GM21529 (cell line): ENCODE results near the gene NOSIP.

Source experiments
- ATAC-seq: cut with Tn5 transposase; IDR thresholded peaks from one replicate; pipeline ENCODE4 v1.9.1; 2021; ENCODE audit not compliant: unreplicated experiment

Gene NOSIP

DNA sequence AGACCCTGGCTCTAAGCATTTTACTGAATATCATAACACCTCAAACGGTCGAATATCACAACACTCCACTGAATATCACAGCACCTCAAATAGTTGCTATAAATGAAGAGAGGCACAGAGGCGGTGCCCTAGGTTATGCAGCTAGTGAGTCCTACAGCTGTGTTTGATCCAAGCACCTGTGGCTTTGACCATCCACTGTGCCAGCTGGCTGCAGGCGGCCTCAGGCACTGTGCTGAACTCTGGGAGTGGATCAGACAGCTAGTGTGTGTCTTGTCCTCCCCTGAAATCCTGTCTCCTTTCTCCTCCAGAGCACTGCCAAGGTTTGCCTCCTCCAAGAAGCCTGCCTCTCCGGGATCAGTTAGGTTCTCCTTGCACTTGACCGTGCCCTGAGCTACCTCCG is 7.3 kb downstream of the NOSIP start:
- ATAC-seq: no peak

DNA sequence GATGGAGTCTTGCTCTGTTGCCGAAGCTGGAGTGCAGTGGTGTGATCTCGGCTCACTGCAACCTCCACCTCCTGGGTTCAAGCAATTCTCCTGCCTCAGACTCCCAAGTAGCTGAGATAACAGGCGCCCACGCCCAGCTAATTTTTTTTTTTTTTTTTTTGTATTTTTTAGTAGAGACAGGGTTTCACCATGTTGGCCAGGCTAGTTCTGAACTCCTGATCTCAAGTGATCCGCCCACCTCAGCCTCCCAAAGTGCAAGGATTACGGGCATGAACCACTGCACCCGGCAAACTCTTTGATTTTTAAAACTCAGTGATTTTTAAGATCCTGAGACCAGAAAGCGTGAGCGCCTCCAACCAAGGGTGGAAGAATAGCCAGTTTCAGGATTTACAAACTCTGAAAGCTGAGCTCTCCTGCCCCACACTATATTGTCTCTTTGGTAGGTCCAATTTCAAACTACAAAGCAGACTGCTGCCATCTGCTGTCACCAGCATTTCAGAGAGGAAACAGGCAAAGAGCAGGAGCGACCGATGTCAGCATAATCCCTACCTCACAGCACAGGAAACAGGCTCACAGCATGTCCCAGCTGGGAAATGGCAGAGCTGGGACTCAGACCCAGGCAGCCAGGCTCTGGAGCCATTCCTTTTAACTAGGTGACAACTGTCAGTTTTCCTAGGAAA is 9.2 kb downstream of the NOSIP start:
- ATAC-seq: no peak

DNA sequence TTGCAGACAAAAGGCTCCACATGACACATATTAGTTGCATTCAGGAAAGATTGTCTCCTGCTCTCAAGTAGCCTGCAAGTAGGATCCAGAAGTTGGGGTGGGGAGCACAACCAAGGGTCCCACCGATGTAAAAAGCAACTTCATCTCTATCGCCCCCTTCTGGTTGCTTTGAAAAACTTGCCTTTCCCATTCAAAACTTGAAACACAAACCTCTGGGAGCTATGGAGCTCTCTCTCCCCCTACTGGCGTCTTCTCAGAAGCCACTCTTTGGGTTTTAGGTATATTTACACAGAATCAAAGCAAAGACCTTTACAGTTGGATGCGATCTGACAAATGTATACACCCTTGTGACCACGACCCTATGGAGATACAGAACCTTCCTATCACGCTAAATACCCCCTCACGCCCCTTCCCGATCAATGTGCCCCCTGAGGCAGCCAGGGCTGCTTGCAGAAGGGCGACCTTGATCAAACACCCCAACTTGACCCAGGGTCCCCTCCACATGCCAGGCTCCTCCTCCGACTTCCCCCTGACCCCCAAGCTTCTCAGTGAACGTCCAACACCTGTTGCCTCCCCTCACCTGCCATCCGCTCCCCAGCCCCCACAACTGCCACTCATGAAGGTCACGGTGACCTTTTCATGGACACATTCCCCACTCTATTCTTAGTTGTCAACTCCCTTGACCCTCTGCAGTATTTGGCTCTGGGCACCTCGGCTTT is 10.1 kb downstream of the NOSIP start:
- ATAC-seq: no peak

DNA sequence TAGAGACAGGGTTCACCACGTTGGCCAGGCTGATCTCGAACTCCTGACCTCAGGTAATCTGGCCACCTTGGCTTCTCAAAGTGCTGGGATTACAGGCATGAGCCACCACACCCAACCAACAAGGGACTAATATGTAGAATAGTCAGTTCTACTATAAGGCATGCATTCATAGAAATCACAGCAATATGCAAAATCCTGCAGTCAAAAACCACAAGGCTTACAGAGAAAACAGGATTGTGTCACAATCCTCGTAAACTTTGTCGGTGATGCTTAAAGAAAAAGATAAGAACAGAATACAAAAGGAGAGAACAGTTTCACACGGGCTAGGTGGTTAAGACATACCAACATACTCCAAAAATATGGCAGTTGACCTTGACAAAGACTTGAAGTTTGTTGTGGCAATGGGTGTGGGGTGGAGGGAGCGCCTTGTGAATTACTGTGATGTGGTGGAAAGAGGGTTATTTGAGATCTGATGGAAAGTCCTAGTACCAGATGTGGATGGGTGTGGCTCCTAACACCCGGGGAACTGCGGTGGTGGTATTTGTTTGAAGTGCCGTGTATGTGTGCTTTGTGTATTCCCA is 12.4 kb downstream of the NOSIP start:
- ATAC-seq: no peak

DNA sequence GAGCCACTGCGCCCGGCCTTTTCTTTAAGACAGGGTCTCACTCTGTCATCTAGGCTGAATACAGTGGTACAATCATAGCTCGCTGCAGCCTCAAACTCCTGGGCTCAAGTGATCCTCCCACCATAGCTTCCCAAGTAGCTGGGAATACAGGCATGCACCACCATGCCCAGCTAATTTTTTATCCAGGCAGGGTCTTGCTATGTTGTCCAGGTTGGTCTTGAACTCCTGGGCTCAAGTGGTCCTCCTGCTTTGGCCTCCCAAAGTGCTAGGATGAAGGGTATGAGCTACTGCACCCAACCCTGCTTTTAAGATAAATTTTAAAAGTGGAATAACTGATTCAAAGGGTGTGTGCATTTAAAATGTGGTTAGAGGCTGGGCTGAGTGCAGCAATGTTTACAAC is 14.1 kb downstream of the NOSIP start:
- no peak for ATAC-seq

DNA sequence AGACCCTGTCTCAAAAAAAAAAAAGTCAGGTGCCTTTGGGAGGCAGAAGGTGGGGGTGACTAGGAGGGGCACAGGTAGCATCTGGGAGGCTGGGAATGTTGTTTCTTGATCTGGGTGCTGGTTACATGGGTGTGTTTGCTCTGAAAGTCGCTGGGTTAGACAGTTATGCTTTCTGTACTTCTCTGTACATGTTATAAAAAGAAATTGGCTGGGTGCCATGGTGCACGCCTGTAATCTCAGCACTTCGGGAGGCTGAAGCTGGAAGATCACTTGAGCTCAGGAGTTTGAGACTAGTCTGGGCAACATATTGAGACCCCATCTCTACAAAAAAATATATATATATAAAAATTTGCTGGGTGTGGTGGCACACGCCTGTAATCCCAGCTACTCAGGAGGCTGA is 15.1 kb downstream of the NOSIP start:
- no peak for ATAC-seq

DNA sequence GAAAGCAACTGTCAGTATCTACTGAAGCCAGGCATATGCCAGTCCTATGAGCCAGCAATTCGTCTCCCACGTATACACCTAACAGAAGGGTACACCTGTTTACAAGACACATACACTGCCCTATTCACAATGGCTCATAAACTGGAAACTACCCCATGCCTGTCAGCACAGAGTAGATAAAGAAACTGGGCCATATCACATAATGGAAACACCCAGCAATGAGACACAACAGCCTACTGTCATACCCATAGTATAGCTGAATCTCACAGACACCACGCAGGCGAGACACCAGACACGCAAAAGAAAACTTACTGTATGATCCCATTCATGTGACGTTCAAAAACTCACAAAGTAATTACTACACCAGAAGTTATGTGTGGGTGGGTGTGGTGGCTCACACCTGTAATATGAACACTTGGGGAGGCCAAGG is 15.7 kb downstream of the NOSIP start:
- no peak for ATAC-seq

DNA sequence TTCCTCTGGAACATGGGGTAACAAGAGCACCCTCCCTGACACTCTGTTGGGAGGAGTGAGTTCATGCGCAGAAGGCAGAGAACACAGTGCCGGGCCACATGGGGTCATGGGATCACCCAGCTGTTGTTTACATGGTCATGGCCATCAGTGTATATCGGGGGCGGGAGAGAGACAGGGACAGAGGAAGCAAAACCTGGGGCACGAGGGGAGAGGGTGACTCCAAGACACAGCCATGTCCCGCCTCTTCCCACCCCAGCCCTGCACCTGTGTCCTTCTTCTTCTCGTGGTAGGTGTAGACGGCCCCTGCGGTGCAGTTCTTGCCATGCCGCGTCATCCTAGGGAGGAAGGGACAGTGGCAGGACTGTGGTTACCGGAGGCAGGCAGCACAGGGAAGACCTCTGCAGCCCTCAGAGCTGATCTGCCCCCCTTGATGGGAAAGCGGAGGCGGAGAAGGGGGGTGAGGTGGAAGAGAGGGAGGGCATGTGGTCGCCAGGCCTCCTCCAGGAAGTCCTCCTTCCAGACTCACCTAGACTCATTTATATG is 19.9 kb downstream of the NOSIP start:
- ATAC-seq: no peak

DNA sequence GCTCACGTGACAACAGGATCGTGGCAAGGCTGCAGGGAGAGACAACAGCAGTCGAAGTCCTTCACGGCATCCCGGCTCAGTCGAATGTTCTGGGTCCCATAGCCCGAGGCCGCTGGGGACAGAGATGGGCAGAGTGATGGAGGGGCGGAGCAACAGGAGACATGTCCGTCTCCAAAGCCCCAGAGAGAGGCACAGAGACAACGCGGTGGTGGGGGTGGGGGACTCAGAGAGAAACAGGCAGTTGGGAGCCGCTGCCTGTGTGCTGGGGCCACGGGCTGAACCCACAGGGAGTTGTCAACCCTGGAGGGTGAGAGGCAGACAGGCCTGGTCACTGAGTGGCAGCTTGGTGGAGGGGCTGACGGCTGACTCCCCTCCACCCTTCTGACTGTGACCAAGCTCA is 20.4 kb downstream of the NOSIP start:
- no peak for ATAC-seq

DNA sequence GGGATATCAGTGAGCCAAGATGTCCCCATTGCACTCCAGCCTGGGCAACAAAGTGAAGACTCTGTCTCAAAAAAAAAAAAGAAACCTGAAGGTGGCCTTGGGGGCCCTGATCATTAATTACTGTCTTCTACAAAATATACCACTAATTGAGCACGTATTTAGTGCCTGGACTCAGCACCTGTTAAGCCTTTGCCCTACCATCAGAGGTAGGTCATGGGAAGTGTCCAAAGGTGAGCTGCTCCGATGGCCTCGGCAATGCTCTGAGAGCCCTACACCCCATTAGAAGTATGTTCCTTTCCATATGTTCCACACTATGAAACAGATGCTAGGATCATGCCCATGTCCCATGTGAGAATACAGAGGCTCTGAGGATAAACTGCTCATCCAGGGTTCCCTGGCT is 20.9 kb downstream of the NOSIP start:
- ATAC-seq: no peak

DNA sequence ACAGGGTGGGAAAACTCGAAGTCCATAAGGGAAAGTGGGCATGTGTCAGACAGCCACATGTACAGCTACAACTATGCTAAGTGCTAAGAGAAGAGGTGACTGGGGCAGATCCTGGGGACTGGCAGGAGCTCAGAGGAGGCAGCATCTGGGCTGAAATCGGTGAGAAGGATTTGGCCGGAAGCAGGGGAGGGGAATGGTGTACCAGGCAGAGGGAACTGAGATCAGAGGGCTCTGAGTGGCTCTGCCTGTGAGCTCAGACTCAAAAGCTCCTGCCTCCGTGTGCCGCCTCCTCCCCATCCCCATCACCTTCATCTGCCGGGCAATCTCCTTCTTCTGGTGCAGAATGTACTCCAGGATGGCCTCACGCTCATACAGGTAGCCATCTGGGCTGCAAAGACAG is 21.8 kb downstream of the NOSIP start:
- ATAC-seq: no peak

DNA sequence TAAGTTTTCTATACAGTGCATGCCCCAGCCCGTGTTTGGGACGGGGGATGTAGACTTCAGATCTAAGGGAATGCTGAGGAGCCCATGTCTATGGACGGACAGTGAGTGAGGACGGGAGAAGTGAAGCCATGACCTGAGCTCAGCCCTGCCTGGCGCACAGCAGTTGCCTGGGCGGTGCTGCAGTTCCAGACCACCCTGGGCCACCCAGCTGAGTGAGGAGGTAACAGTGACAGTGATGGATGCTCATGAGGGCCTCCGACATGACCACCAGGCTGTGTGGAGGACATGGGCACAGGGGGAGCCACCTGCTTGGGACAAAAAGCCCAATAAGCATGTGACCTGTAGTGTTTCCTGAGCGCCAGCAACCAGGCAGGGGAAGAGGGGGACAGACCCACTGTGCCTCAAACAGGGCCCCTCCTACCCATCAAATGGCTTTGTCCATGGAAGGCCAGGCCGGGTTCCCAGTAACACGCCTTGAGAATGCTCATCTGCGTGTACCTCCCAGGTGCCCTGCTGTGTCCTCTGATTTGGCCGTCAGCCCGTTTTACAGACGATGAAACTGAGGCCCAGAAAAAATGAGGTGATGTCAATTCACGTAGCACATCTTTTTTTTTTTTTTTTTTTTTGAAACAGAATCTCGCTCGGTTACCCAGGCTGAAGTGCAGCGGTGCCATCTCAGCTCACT is 22.6 kb downstream of the NOSIP start:
- no peak for ATAC-seq

DNA sequence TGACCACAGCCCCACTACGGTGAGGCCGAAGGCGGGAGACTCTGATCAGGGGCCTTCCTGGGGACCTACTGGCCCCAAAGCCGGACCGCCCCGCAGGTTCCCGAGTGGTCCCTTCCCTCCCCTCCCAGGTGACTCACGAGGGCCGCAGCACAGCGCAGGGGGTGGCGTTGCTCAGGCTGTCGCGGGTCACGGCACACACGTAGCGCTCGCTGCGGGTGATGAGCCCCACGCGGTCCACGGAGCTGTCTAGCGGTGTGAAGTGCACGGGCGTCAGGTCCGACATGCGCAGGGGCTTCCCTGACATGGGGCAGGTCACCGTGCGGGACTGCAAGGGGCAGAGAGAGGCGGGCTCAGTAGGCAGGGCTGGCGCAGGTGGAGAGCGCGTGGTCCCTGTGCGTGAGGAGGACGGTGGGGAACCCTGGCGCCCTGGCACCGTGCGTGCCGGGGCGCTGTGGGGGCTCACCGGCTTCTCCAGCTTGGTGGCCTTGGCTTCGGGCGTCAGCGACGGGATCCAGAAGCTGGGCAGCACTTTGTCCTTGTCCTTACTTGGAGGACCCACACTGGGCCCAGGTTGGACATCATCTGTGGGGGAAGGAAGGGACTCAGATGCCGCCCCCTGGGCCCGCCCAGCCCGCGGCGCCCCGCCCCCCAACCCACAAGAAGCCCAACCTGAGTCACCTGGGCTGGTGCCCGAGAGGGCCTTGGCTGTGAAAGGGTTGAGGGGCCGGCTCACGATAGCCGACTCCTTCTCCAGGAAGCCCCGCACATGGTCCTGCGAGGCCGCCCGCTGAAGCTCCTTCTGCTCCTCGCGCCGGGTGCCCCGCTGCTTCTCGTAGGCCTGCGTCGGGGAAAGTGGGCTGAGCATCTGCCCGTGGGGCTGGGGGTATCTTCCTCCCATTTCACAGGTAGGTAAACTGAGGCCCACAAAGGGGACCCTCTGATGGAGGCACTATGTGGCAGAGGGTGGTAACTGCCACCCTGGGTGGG is 23.7 kb downstream of the NOSIP start:
- no peak for ATAC-seq

DNA sequence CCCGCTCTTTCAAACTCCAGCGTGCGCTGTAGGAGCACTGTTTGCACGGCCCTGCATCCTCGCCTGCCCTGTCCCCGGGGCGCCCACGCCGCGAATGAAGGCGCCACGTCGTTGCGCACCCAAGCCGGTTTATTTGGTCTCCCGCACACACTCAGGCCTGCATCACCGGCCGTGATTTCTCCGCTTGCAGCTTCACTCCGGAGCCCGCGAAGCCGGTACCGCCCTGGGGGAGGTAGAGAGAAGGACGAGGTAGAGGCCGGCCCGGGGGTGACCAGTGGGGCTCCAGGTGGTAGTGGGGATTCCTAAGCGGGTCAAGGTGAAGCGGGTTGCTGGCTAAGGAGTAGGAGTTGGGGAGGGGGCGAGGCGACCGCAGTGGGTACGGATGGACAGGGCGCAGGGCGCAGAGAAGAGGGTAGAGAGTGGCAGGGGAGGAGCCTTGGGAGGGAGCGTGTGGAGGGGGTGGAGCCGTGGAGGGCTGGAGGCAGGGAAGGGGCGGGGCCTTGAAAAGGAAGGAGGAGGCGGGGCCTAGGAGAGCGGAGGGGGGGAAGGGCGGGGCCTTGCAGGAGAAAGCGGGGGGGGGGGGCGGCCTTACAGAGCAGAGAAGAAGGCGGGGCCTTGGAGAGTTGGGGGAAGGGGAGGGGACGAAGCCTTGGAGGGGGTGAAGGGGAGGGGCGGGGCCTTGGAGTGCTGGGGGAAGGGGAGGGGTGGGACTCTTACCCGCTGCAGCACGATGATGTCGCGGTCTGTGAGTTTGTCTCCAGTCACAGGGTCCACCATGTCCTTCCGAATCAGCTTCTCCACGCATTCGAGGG is 24.6 kb downstream of the NOSIP start:
- ATAC-seq: no peak

DNA sequence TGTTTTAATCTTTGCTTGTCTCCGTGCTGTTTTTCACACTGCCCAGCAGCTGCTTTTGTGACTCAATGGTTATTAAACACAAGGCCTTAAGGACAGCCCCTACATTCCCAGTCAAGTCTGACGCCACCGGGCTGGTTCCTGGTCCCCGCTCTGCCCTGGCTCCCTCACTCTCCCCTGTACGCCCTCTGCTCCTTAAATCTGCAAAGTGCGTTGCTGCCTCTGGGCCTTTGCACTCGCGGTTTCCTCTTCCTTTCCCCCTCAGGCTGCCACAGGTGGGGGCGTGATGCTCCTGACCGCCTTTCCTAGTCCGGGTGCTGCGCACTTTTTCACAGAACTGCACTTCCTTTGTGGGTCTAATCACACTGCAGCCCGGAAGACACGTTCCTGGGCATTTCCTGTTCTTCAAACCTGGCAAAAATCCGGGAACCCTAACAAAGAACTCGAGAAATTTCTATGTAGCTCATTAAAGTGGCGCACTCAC is 25.6 kb downstream of the NOSIP start:
- no peak for ATAC-seq

DNA sequence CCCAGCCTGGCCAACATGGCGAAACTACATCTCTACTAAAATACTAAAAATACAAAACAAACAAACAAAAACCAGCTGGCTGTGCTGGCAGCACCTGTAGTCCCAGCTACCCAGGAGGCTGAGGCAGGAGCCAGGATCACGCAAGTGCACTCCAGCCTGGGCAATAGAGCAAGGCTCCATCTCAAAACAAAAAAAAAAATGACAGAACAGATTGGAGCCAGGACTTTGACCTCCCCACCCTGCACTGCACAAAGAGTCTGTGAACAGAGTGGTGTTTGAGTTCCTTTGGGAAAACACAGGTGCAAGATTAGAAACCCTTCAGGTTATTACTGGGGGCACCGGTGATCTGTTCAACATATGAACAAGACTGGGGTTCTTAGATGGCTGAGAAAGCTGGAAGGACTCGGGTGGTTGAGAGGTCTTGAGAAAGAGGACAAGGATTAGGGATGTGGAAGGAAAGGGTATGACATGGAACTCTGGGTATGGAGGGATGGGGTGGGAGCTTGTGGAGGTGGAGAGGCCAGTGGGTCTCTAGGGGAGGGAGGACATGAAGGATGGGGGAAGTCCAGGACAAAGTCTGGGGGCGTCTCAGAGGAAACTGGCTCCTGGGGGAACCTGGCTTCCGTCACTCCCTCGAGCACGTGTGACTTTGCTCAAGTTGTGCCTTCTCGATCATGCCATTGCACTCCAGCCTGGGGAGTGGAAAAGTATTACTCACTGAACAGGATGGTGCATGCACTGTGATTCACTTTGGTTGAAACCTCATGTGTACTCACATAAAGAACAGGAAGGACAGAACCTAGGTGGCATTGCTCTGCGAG is 26.7 kb downstream of the NOSIP start:
- ATAC-seq: no peak

DNA sequence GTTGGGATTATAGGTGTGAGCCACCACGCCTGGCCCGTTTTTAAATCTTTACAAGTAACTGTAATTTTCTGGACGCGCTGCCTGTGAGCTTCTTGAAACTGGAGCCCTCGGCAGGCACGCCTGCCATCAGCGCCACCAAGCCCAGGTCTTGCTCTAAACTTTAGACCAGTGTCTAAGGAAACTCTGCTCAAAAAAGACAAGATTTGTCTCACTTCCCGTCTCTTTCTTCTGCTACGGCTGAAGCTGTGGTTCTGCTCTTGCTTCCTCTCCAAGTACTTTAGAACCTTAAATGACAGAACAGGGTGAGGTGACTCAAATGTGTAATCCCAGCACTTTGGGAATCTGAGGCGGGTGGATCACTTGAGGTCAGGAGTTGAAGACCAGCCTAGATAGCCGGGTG is 27.6 kb downstream of the NOSIP start:
- no peak for ATAC-seq

DNA sequence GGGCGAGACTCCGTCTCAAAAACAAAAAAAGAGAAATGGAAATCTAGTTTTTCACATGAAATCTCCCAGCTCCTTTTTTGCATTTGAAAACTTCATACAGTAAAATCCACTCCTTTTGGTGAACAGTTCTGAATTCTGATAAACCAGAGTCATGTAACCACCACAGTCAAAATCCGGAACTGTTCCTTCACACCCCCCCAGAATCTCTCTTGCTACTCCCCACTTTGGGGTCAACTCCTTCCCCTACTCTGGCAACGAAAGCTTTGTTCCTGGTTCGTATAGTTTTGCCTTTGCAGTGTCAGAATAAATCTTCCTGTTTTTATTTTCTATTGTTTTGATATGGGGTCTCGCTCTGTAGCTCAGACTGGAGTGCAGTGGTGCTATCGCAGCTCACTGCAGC is 28.8 kb downstream of the NOSIP start:
- ATAC-seq: no peak

DNA sequence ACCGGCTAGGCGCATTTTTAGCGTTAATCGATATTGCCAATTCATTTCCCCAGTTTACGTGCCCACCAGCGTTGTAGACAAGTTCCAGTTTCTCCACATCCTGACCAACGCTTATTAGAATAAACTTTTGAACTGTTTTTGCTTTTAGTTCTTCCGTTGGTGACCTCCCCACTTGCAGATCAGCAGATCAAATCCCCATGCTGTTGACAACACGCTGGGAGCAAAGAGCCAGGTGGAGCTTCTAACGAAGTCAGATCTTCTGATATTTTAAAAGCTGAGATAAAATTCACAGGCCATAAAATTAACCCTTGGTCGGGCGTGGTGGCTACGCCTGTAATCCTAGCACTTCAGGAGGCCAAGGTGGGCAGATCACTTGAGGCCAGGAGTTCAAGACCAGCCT is 31.3 kb downstream of the NOSIP start:
- no peak for ATAC-seq
